GM23338 (cell line): ENCODE results near the gene ZNF385C. TPM values are rescaled to one million over a fixed set of nuclear protein-coding genes. Genes with fewer than 3 reads are reported as not detected.
A peak's percentile ranks its signal among the peaks of the same experiment; 100 is the strongest.

Experiments used
- ATAC-seq: fragments of 200-7000 bp; cut with Tn5 transposase; 3 replicates; pipeline ENCODE4 v1.9.1; 2020
- DNase-seq: peaks from one replicate; pipeline ENCODE4 v3.0.0-alpha.2; 2015; ENCODE audit warnings: low spot score
- H2AFZ ChIP-seq: fragments of 200-600 bp; sonication (generic); 2 replicates; pipeline ENCODE4 v1.8.0; 2016; ENCODE audit warnings: antibody characterized with exemption, mild to moderate bottlenecking, moderate library complexity
- H3F3A ChIP-seq: fragments of 200-600 bp; sonication (generic); replicated peaks from 2 replicates; pipeline ENCODE4 v1.8.0; 2017; ENCODE audit warnings: antibody characterized with exemption, mixed run types, low read depth
- H3K27ac ChIP-seq: fragments of 200-600 bp; sonication (generic); 2 replicates; pipeline ENCODE4 v1.6.1; 2016; ENCODE audit warnings: low read depth
- H3K27me3 ChIP-seq: fragments of 200-600 bp; sonication (generic); 2 replicates; pipeline ENCODE4 v1.8.0; 2016; ENCODE audit warnings: mild to moderate bottlenecking, mixed run types, moderate library complexity; ENCODE audit not compliant: insufficient read depth
- H3K36me3 ChIP-seq: fragments of 200-600 bp; sonication (generic); 2 replicates; pipeline ENCODE4 v1.8.0; 2016; ENCODE audit warnings: mild to moderate bottlenecking; ENCODE audit not compliant: insufficient read depth
- H3K4me1 ChIP-seq: fragments of 200-600 bp; sonication (generic); 2 replicates; pipeline ENCODE4 v1.8.0; 2016; ENCODE audit warnings: mild to moderate bottlenecking, moderate library complexity; ENCODE audit not compliant: insufficient read depth
- H3K4me2 ChIP-seq: fragments of 200-600 bp; sonication (generic); 2 replicates; pipeline ENCODE4 v1.7.1; 2017; ENCODE audit warnings: mixed run types
- H3K4me3 ChIP-seq: fragments of 200-600 bp; sonication (generic); 2 replicates; pipeline ENCODE4 v1.6.1; 2016; ENCODE audit warnings: mixed run types
- H3K79me2 ChIP-seq: fragments of 200-600 bp; sonication (generic); replicated peaks from 2 replicates; pipeline ENCODE4 v1.8.0; 2017; ENCODE audit warnings: mild to moderate bottlenecking; ENCODE audit not compliant: insufficient read depth
- H3K9me2 ChIP-seq: fragments of 200-600 bp; sonication (generic); 2 replicates; pipeline ENCODE4 v1.8.0; 2017; ENCODE audit not compliant: insufficient read depth
- H4K20me1 ChIP-seq: fragments of 200-600 bp; sonication (generic); replicated peaks from 2 replicates; pipeline ENCODE4 v1.8.0; 2017; ENCODE audit warnings: mild to moderate bottlenecking; ENCODE audit not compliant: insufficient read depth
- H3K27ac Mint-ChIP-seq: 2 replicates; pipeline ENCODE4 v1.8.0; 2020; ENCODE audit warnings: inconsistent platforms, mild to moderate bottlenecking, moderate library complexity, mixed read lengths
- H3K27me3 Mint-ChIP-seq: 3 replicates; pipeline ENCODE4 v1.8.0; 2022; ENCODE audit warnings: low read depth, mild to moderate bottlenecking, moderate library complexity, mixed read lengths, inconsistent platforms; ENCODE audit not compliant: insufficient read depth, poor library complexity
- H3K36me3 Mint-ChIP-seq: 3 replicates; pipeline ENCODE4 v1.8.0; 2021; ENCODE audit warnings: low read depth, mild to moderate bottlenecking, inconsistent platforms, moderate library complexity, mixed read lengths
- H3K4me1 Mint-ChIP-seq: 3 replicates; pipeline ENCODE4 v1.8.0; 2020; ENCODE audit warnings: mild to moderate bottlenecking, inconsistent platforms, mixed read lengths
- H3K4me3 Mint-ChIP-seq: 3 replicates; pipeline ENCODE4 v1.8.0; 2021; ENCODE audit warnings: moderate library complexity, mild to moderate bottlenecking, inconsistent platforms, mixed read lengths
- H3K9me3 Mint-ChIP-seq: 3 replicates; pipeline ENCODE4 v1.8.0; 2020; ENCODE audit warnings: moderate library complexity, mild to moderate bottlenecking, inconsistent platforms, mixed read lengths
- CREB1 ChIP-seq: fragments of 250-450 bp; sonication (Bioruptor Pico); IDR thresholded peaks from 2 replicates; pipeline ENCODE4 v1.5.0; 2020; ENCODE audit warnings: low read depth, mild to moderate bottlenecking, moderate library complexity
- CTCF ChIP-seq, 2 experiments: fragments of 200-600 bp in 1 of 2; sonication (generic) in 1 of 2; conservative IDR thresholded peaks; 2 replicates each; pipeline versions ENCODE4 v1.5.1 to v1.6.1; 2016 to 2017; ENCODE audit warnings: antibody characterized with exemption in 2 of 2, low read depth in 2 of 2, mild to moderate bottlenecking in 2 of 2, moderate library complexity in 1 of 2
- ETS1 ChIP-seq: IDR thresholded peaks from 2 replicates; pipeline ENCODE4 v1.6.1; 2016; ENCODE audit warnings: antibody characterized with exemption
- EZH2 ChIP-seq: fragments of 200-600 bp; sonication (generic); IDR thresholded peaks from one replicate; pipeline ENCODE4 v1.8.0; 2017; ENCODE audit warnings: antibody characterized with exemption, mild to moderate bottlenecking, low read depth; ENCODE audit not compliant: unreplicated experiment
- EZH2phosphoT487 ChIP-seq: fragments of 200-600 bp; sonication (generic); IDR thresholded peaks from one replicate; pipeline ENCODE4 v1.8.1; 2018; ENCODE audit warnings: antibody characterized with exemption; ENCODE audit not compliant: unreplicated experiment
- JUNB ChIP-seq: IDR thresholded peaks from one replicate; pipeline ENCODE4 v1.6.1; 2016; ENCODE audit warnings: antibody characterized with exemption; ENCODE audit not compliant: unreplicated experiment
- NANOG ChIP-seq: IDR thresholded peaks from 2 replicates; pipeline ENCODE4 v1.6.1; 2016; ENCODE audit warnings: antibody characterized with exemption, borderline replicate concordance
- POLR2AphosphoS5 ChIP-seq: IDR thresholded peaks from 2 replicates; pipeline ENCODE4 v1.6.1; 2016; ENCODE audit warnings: antibody characterized with exemption, low read depth
- REST ChIP-seq: IDR thresholded peaks from one replicate; pipeline ENCODE4 v1.6.1; 2018; ENCODE audit warnings: antibody characterized with exemption; ENCODE audit not compliant: unreplicated experiment
- STAT1 ChIP-seq: IDR thresholded peaks from one replicate; pipeline ENCODE4 v1.6.1; 2016; ENCODE audit warnings: antibody characterized with exemption; ENCODE audit not compliant: unreplicated experiment
- ZNF114 ChIP-seq: fragments of 250-450 bp; sonication (Bioruptor Pico); IDR thresholded peaks from 2 replicates; pipeline ENCODE4 v1.5.0; 2020; ENCODE audit warnings: mild to moderate bottlenecking, moderate library complexity
- ZNF331 ChIP-seq: fragments of 250-450 bp; sonication (Bioruptor Pico); IDR thresholded peaks from 2 replicates; pipeline ENCODE4 v1.5.0; 2020; ENCODE audit warnings: low read depth, mild to moderate bottlenecking, moderate library complexity
- polyA plus RNA-seq: library from polyadenylated mRNA; unstranded; fragments of >200 nt; fragmentation: Nextera tagmentation; extraction: Ambion mirVana; gene quantifications from 2 replicates; pipeline ENCODE4 v1.2.1, GENCODE V29; 2016
- total RNA-seq: library from RNA; depleted of rRNA; stranded (reverse); fragments of >200 nt; shearing (Covaris generic); gene quantifications from 2 replicates; pipeline ENCODE4 v1.2.3, GENCODE V29; 2014
- TF ChIP-seq, protein P1 (sequence below): fragments of 250-450 bp; sonication (Bioruptor Pico); IDR thresholded peaks from 2 replicates; pipeline ENCODE4 v1.5.0; 2020; ENCODE audit warnings: mild to moderate bottlenecking, moderate library complexity

Gene ZNF385C
- total and polyA plus RNA-seq, 2 experiments from 2014 or later: 1.9 to 3.1 TPM

DNA sequence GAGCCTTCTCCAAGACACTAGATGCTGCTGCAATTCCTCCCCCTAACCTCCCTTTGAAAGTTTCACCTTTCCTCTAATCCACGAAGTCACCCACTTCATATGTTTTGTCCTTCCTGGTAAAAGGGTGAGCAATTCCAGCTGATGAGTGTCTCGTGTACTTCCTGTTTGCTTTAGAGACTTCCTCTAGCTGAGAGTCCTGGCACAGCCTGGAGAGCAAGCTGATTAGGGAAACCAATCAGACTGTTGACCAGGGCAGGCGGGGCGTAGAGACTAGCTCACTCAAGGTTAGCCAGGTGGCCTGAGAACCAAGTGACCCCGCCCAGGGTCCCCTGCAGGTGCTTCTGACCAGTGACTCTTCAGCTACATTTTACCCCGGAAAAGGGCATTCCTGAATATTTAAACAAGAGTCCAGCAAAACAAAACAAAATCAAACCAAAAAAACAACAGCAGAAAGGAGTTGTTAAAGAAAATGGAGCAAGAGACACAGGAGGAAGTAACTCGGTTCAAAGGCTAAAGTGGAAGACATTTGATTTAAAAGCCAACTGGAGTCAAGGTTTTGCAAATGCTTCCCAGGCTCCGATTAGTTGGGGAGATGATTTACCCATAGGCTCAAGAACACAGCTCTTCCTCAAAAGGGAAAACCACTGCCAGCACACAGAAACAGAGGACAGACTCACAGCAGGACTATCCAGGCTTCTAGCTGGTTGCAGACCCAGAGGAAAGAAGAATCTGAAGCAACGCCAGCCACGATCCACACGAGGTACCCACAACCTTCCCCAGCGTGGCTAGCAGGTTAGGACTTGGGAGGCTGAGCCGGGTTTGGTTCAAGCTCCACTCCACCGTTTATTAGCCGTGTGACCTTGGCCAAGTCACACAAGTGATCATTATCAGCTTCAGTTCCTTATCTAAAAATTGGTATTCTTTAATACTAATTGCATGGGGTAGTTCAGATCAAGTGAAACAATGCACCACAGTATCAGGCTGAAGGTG is 37.7 kb upstream of the ZNF385C start:
- Histone ChIP-seq H3K79me2 (peaks cover 83% of the 10 kb centered on the region), H3F3A (0 out of 2 replicates have a peak, but pooled peaks cover 4% of the 10 kb centered on the region), H3K27me3 (no peaks in the 10 kb centered on the region), H3K27ac (peak overlapping the region; percentile 84), H2AFZ (no peak overlapping the region), H3K4me1 (peaks cover 10% of the 10 kb centered on the region), H3K4me3 (no peak overlapping the region), H3K36me3 (no peaks in the 10 kb centered on the region; the same call in 1 of the 2 replicates), H3K9me2 (no peaks in the 10 kb centered on the region), H3K4me2 (no peak overlapping the region), H4K20me1 (peaks cover 16% of the 10 kb centered on the region)
- no peak for TF ChIP-seq CREB1
- TF ChIP-seq, protein P1, sequence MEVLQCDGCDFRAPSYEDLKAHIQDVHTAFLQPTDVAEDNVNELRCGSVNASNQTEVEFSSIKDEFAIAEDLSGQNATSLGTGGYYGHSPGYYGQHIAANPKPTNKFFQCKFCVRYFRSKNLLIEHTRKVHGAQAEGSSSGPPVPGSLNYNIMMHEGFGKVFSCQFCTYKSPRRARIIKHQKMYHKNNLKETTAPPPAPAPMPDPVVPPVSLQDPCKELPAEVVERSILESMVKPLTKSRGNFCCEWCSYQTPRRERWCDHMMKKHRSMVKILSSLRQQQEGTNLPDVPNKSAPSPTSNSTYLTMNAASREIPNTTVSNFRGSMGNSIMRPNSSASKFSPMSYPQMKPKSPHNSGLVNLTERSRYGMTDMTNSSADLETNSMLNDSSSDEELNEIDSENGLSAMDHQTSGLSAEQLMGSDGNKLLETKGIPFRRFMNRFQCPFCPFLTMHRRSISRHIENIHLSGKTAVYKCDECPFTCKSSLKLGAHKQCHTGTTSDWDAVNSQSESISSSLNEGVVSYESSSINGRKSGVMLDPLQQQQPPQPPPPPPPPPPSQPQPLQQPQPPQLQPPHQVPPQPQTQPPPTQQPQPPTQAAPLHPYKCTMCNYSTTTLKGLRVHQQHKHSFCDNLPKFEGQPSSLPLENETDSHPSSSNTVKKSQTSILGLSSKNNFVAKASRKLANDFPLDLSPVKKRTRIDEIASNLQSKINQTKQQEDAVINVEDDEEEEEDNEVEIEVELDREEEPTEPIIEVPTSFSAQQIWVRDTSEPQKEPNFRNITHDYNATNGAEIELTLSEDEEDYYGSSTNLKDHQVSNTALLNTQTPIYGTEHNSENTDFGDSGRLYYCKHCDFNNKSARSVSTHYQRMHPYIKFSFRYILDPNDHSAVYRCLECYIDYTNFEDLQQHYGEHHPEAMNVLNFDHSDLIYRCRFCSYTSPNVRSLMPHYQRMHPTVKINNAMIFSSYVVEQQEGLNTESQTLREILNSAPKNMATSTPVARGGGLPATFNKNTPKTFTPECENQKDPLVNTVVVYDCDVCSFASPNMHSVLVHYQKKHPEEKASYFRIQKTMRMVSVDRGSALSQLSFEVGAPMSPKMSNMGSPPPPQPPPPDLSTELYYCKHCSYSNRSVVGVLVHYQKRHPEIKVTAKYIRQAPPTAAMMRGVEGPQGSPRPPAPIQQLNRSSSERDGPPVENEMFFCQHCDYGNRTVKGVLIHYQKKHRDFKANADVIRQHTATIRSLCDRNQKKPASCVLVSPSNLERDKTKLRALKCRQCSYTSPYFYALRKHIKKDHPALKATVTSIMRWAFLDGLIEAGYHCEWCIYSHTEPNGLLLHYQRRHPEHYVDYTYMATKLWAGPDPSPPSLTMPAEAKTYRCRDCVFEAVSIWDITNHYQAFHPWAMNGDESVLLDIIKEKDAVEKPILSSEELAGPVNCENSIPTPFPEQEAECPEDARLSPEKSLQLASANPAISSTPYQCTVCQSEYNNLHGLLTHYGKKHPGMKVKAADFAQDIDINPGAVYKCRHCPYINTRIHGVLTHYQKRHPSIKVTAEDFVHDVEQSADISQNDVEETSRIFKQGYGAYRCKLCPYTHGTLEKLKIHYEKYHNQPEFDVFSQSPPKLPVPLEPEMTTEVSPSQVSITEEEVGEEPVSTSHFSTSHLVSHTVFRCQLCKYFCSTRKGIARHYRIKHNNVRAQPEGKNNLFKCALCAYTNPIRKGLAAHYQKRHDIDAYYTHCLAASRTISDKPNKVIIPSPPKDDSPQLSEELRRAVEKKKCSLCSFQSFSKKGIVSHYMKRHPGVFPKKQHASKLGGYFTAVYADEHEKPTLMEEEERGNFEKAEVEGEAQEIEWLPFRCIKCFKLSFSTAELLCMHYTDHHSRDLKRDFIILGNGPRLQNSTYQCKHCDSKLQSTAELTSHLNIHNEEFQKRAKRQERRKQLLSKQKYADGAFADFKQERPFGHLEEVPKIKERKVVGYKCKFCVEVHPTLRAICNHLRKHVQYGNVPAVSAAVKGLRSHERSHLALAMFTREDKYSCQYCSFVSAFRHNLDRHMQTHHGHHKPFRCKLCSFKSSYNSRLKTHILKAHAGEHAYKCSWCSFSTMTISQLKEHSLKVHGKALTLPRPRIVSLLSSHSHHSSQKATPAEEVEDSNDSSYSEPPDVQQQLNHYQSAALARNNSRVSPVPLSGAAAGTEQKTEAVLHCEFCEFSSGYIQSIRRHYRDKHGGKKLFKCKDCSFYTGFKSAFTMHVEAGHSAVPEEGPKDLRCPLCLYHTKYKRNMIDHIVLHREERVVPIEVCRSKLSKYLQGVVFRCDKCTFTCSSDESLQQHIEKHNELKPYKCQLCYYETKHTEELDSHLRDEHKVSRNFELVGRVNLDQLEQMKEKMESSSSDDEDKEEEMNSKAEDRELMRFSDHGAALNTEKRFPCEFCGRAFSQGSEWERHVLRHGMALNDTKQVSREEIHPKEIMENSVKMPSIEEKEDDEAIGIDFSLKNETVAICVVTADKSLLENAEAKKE (CRISPR knock-in tag): no peak
- no peak for TF ChIP-seq EZH2
- no peak for TF ChIP-seq REST
- TF ChIP-seq STAT1: no peak
- TF ChIP-seq CTCF (conservative IDR thresholded peaks at IDR 0.05; ENCODE audit: low read depth in 2 of 2): no peak
- no peak for TF ChIP-seq EZH2phosphoT487
- TF ChIP-seq POLR2AphosphoS5: no peak
- no peak for TF ChIP-seq ZNF331 (CRISPR knock-in tag)
- no peak for TF ChIP-seq NANOG
- no peak for TF ChIP-seq JUNB
- TF ChIP-seq ETS1: no peak
- TF ChIP-seq ZNF114: no peak
- peaks cover 27% of the 10 kb centered on the region for H3K4me1 Mint-ChIP-seq
- peaks cover 1% of the 10 kb centered on the region for H3K36me3 Mint-ChIP-seq
- no peaks in the 10 kb centered on the region for H3K9me3 Mint-ChIP-seq
- DNase-seq (peak; percentile 43), ATAC-seq (peak; percentile 40)
- no peak overlapping the region for H3K4me3 Mint-ChIP-seq
- peak overlapping the region; percentile 87 for H3K27ac Mint-ChIP-seq
- peaks cover 6% of the 10 kb centered on the region for H3K27me3 Mint-ChIP-seq
